MCF 10A (cell line): ENCODE results near the gene KIF9. TPM values are rescaled to one million over a fixed set of nuclear protein-coding genes. Genes with fewer than 3 reads are reported as not detected.

Source experiments
- Bru-seq: library from RNA; stranded (reverse); fragments of 400-500 nt; gene quantifications from one replicate; lab custom pipeline; 2021; lab: Mats Ljungman, UMichigan
- BruChase-seq, 2 experiments: library from RNA; stranded (reverse); fragments of 400-500 nt; gene quantifications; one replicate each; lab custom pipeline; 2021; lab: Mats Ljungman, UMichigan
- BruUV-seq: library from RNA; stranded (reverse); fragments of 400-500 nt; replicated peaks from 2 replicates; lab custom pipeline; 2021; lab: Mats Ljungman, UMichigan
- CTCF ChIA-PET: fragments of 300-600 bp; sonication (Branson Sonifier 250); formaldehyde crosslinking; extraction: SDS; loops from one replicate; lab custom pipeline; 2021; ENCODE audit warnings: antibody characterized with exemption, inconsistent platforms; lab: Yijun Ruan, JAX
- POLR2A ChIA-PET: fragments of 300-600, 350-650 bp; sonication (Branson Sonifier 250); formaldehyde crosslinking; extraction: SDS; loops from one replicate; lab custom pipeline; 2020; ENCODE audit warnings: antibody characterized with exemption, inconsistent platforms; lab: Yijun Ruan, JAX
- DNase-seq: peaks from one replicate; pipeline ENCODE4 v3.0.0-alpha.2; 2018; ENCODE audit not compliant: unreplicated experiment
- H3K27ac Mint-ChIP-seq: one replicate; pipeline ENCODE4 v1.8.0; 2022; ENCODE audit warnings: mild to moderate bottlenecking, low read depth, mixed read lengths; ENCODE audit not compliant: unreplicated experiment
- H3K27me3 Mint-ChIP-seq: one replicate; pipeline ENCODE4 v1.8.0; 2022; ENCODE audit warnings: mixed read lengths; ENCODE audit not compliant: insufficient read depth, unreplicated experiment
- H3K36me3 Mint-ChIP-seq: one replicate; pipeline ENCODE4 v1.8.0; 2022; ENCODE audit warnings: mild to moderate bottlenecking, moderate library complexity, mixed read lengths; ENCODE audit not compliant: insufficient read depth, unreplicated experiment
- H3K4me1 Mint-ChIP-seq: one replicate; pipeline ENCODE4 v1.8.0; 2022; ENCODE audit warnings: mixed read lengths; ENCODE audit not compliant: insufficient read depth, unreplicated experiment
- H3K4me3 Mint-ChIP-seq: one replicate; pipeline ENCODE4 v1.8.0; 2022; ENCODE audit warnings: mild to moderate bottlenecking, moderate library complexity, mixed read lengths; ENCODE audit not compliant: unreplicated experiment
- H3K9me3 Mint-ChIP-seq: one replicate; pipeline ENCODE4 v1.8.0; 2022; ENCODE audit warnings: mixed read lengths; ENCODE audit not compliant: unreplicated experiment
- CTCF ChIP-seq: fragments of 200-600 bp; IDR thresholded peaks from one replicate; pipeline ENCODE4 v1.8.0; 2022; ENCODE audit warnings: antibody characterized with exemption, mild to moderate bottlenecking; ENCODE audit not compliant: unreplicated experiment
- intact Hi-C: fragments of 100-400 bp; cut with micrococcal nuclease; formaldehyde crosslinking; loops from 2 replicates; pipeline ENCODE4 v1.14.1; 2022
- long read RNA-seq: library from polyadenylated mRNA; stranded (forward); transcript quantifications from one replicate; pipeline ENCODE4 v2.0.0, GENCODE V29; 2022
- total RNA-seq: library from RNA; stranded (reverse); gene quantifications from 2 replicates; pipeline ENCODE4 v1.2.3, GENCODE V29; 2022

Gene KIF9
- total RNA-seq: 6.7 and 9.5 TPM in 2 replicates
- percentile 44 among the genes with signal in this experiment for Bru-seq, nascent RNA
- BruChase-seq, experiment 1, labeled RNA remaining after a 6-hour chase: percentile 34 among the genes with signal in this experiment
- BruChase-seq, experiment 2, labeled RNA remaining after a 2-hour chase: percentile 31 among the genes with signal in this experiment
- long read RNA-seq, transcript KIF9-205 (3 exons, 633 nt): major isoform, 10 of 21 reads
- long read RNA-seq, partial matches to known transcripts: 3 of 21 reads
- long read RNA-seq, other reads (novel, unspliced or antisense): 6 of 21 reads

- Mint-ChIP-seq H3K27ac (peak within 1 kb of the TSS; percentile 100), H3K36me3 (peaks cover 8% of the 10 kb centered on the region), H3K9me3 (no peaks in the 10 kb centered on the region), H3K4me3 (peak within 1 kb of the TSS; percentile 93), H3K27me3 (no peaks in the 10 kb centered on the region), H3K4me1 (peaks cover 24% of the 10 kb centered on the region)
- no peak for TF ChIP-seq CTCF
- intact Hi-C loops: loop anchor here (1.0 to 10.0 kb wide), 3 partner anchors 42 to 118 kb away; partner anchors contain the start of genes PTPN23 and SETD2
- DNase-seq: peak; percentile 92
- BruUV-seq: no TSS peak
- CTCF ChIA-PET: interaction anchor here (0.5 to 1.3 kb wide), 6 partner anchors 9 to 227 kb away, joined by 3 to 4 read pairs (median 4); no protein-coding TSS in a partner anchor
- POLR2A ChIA-PET: interaction anchor here (0.6 to 3.3 kb wide), 16 partner anchors 11 to 806 kb away, joined by 3 to 29 read pairs (median 4); partner anchors contain the start of genes PTPN23 and SETD2
These were observed at the start of gene KIF9, which contains the start of gene KLHL18 for GRCh38 chr3:47282424-47283192. Gene KIF9 (minus strand): TSS chr3:47282799. CDS start chr3:47277374, 5,425 bp downstream. Gene KLHL18 (plus strand): TSS chr3:47282944. CDS start chr3:47282966, 22 bp downstream.

- intact Hi-C loops: loop anchor here (1.0 to 10.0 kb wide), 7 partner anchors 42 to 617 kb away; partner anchors contain the start of genes KIF9, KLHL18 and SETD2
- no peaks in the 10 kb centered on the region for H3K27me3 Mint-ChIP-seq
- no TSS peak for BruUV-seq
- ChIA-PET CTCF (interaction anchor here (0.5 to 1.8 kb wide), 26 partner anchors 8 to 617 kb away, joined by 3 to 10 read pairs (median 4); partner anchors contain the start of gene SETD2), POLR2A (interaction anchor here (0.7 to 1.0 kb wide), 3 partner anchors 41 to 416 kb away, joined by 3 to 4 read pairs (median 3); partner anchors contain the start of gene KLHL18)
- H3K36me3 Mint-ChIP-seq: peaks cover 72% of the 10 kb centered on the region
- H3K4me3 Mint-ChIP-seq: no peak overlapping the region
- no peak overlapping the region for H3K27ac Mint-ChIP-seq
- peak; percentile 79 for DNase-seq
- peak; percentile 68 for TF ChIP-seq CTCF
- H3K4me1 Mint-ChIP-seq: peaks cover 9% of the 10 kb centered on the region
- H3K9me3 Mint-ChIP-seq: no peaks in the 10 kb centered on the region
These were observed 41.8 kb upstream of the KIF9 start for GRCh38 chr3:47324278-47324865.

GRCh38 chr3:47323431-47324277 is 41.1 kb upstream of the KIF9 start:
- POLR2A ChIA-PET: interaction anchor here (0.7 to 1.0 kb wide), 4 partner anchors 40 to 415 kb away, joined by 3 to 4 read pairs (median 4); partner anchors contain the start of gene KLHL18
- H3K27me3 Mint-ChIP-seq: no peaks in the 10 kb centered on the region
- no peak for DNase-seq
- H3K9me3 Mint-ChIP-seq: no peaks in the 10 kb centered on the region
- CTCF ChIA-PET: interaction anchor here (0.5 to 1.8 kb wide), 27 partner anchors 8 to 1763 kb away, joined by 3 to 10 read pairs (median 4); partner anchors contain the start of gene SETD2
- no TSS peak for BruUV-seq
- peaks cover 70% of the 10 kb centered on the region for H3K36me3 Mint-ChIP-seq
- no peak for TF ChIP-seq CTCF
- no peak overlapping the region for H3K4me3 Mint-ChIP-seq
- peaks cover 16% of the 10 kb centered on the region for H3K4me1 Mint-ChIP-seq
- intact Hi-C loops: loop anchor here (1.0 to 10.0 kb wide), 7 partner anchors 41 to 616 kb away; partner anchors contain the start of genes KIF9, KLHL18 and SETD2
- H3K27ac Mint-ChIP-seq: peak overlapping the region; percentile 48
